Measurements from ENCODE around the gene RAB7B.
A peak's percentile ranks its signal among the peaks of the same experiment; 100 is the strongest.

The RAB7B gene

GRCh38 chr1:205973377-205974232 lies 29.6 kb downstream of the RAB7B start:
- no peak for DNase-seq (ENCODE audit: low spot score)

- no peak for DNase-seq (ENCODE audit: low spot score)
Observed at GRCh38 chr1:205972491-205973168, 30.6 kb downstream of the RAB7B start.

GRCh38 chr1:205972081-205972480 lies 31.1 kb downstream of the RAB7B start:
- no peak for DNase-seq (ENCODE audit: low spot score)

- DNase-seq (ENCODE audit: low spot score), result no peak
Observed at GRCh38 chr1:205971082-205971481, 32.1 kb downstream of the RAB7B start.

- peak; percentile 36 for DNase-seq (ENCODE audit: low spot score)
Observed at GRCh38 chr1:205970486-205970885, 32.7 kb downstream of the RAB7B start.

GRCh38 chr1:205969229-205969628 lies 34.0 kb downstream of the RAB7B start:
- no peak for DNase-seq (ENCODE audit: low spot score)

GRCh38 chr1:205967554-205968335 lies 35.5 kb downstream of the RAB7B start:
- DNase-seq (ENCODE audit: low spot score), result no peak

GRCh38 chr1:205965036-205965884 lies 37.9 kb downstream of the RAB7B start:
- DNase-seq (ENCODE audit: low spot score), result no peak

GRCh38 chr1:205963352-205964155 lies 39.6 kb downstream of the RAB7B start:
- peak; percentile 87 for DNase-seq (ENCODE audit: low spot score)

- DNase-seq (ENCODE audit: low spot score), result peak; percentile 25
Observed at GRCh38 chr1:205962821-205963221, 40.4 kb downstream of the RAB7B start.

GRCh38 chr1:205961991-205962820 lies 41.0 kb downstream of the RAB7B start:
- no peak for DNase-seq (ENCODE audit: low spot score)

GRCh38 chr1:205961405-205961804 lies 41.8 kb downstream of the RAB7B start:
- peak; percentile 18 for DNase-seq (ENCODE audit: low spot score)

- no peak for DNase-seq (ENCODE audit: low spot score)
Observed at GRCh38 chr1:205959789-205960188, 43.4 kb downstream of the RAB7B start.

- no peak for DNase-seq (ENCODE audit: low spot score)
Observed at GRCh38 chr1:205955499-205955898, 47.7 kb downstream of the RAB7B start.

GRCh38 chr1:205954819-205955404 lies 48.3 kb downstream of the RAB7B start:
- DNase-seq (ENCODE audit: low spot score), result no peak

GRCh38 chr1:205951746-205952145 lies 51.4 kb downstream of the RAB7B start:
- no peak for DNase-seq (ENCODE audit: low spot score)

- peak; percentile 91 for DNase-seq (ENCODE audit: low spot score)
Observed at GRCh38 chr1:205950826-205951549, 52.2 kb downstream of the RAB7B start.

GRCh38 chr1:205950280-205950679 lies 52.9 kb downstream of the RAB7B start:
- peak; percentile 94 for DNase-seq (ENCODE audit: low spot score)

- DNase-seq (ENCODE audit: low spot score), result no peak
Observed at GRCh38 chr1:205949753-205950152, 53.4 kb downstream of the RAB7B start.

Data from AG08395 (cell line).